DOHH2 (cell line): ENCODE data around the gene DEFB131A.
"Not testable (repeated sequence)": the region's sequence is repeated elsewhere in the genome, so short reads cannot be mapped to it uniquely, and the experiment has no call there.

Experiments
- H3F3A ChIP-seq: fragments of 200-600 bp; sonication (generic), shearing (Covaris generic); 2 replicates; pipeline ENCODE4 v1.6.0; 2016; ENCODE audit warnings: antibody characterized with exemption, mild to moderate bottlenecking; ENCODE audit not compliant: control insufficient read depth, insufficient read depth
- H3K27ac ChIP-seq: fragments of 200-600 bp; sonication (generic); 2 replicates; pipeline ENCODE4 v1.5.1; 2014; ENCODE audit warnings: low read depth, mild to moderate bottlenecking, low read length, moderate library complexity
- H3K27me3 ChIP-seq: fragments of 200-600 bp; sonication (generic); 2 replicates; pipeline ENCODE4 v1.6.1; 2014; ENCODE audit warnings: mild to moderate bottlenecking, low read length, mixed read lengths; ENCODE audit not compliant: control insufficient read depth
- H3K36me3 ChIP-seq: fragments of 200-600 bp; sonication (generic); 2 replicates; pipeline ENCODE4 v1.6.1; 2014; ENCODE audit warnings: mild to moderate bottlenecking, low read length, moderate library complexity, mixed read lengths; ENCODE audit not compliant: control insufficient read depth
- H3K4me1 ChIP-seq: fragments of 200-600 bp; sonication (generic); 2 replicates; pipeline ENCODE4 v1.6.1; 2014; ENCODE audit warnings: mild to moderate bottlenecking, low read length, mixed read lengths; ENCODE audit not compliant: control insufficient read depth
- H3K4me2 ChIP-seq: fragments of 200-600 bp; sonication (generic); 2 replicates; pipeline ENCODE4 v1.6.0; 2014; ENCODE audit warnings: mild to moderate bottlenecking, low read length, moderate library complexity
- H3K4me3 ChIP-seq: fragments of 200-600 bp; sonication (generic); 2 replicates; pipeline ENCODE4 v1.5.1; 2014; ENCODE audit warnings: mild to moderate bottlenecking, low read length, mixed read lengths
- H3K79me2 ChIP-seq: fragments of 200-600 bp; sonication (generic); 2 replicates; pipeline ENCODE4 v1.6.1; 2014; ENCODE audit warnings: mild to moderate bottlenecking, low read length, mixed read lengths; ENCODE audit not compliant: control insufficient read depth
- H3K9me2 ChIP-seq: fragments of 200-600 bp; sonication (generic); replicated peaks from 2 replicates; pipeline ENCODE4 v1.6.1; 2014; ENCODE audit warnings: mild to moderate bottlenecking, low read length, mixed read lengths; ENCODE audit not compliant: control insufficient read depth
- H3K9me3 ChIP-seq: fragments of 200-600 bp; sonication (generic); 2 replicates; pipeline ENCODE4 v1.6.1; 2014; ENCODE audit warnings: antibody characterized with exemption, low read length, mixed read lengths; ENCODE audit not compliant: control insufficient read depth, insufficient read depth
- H4K20me1 ChIP-seq: fragments of 200-600 bp; sonication (generic); 2 replicates; pipeline ENCODE4 v1.6.0; 2014; ENCODE audit warnings: low read depth, mild to moderate bottlenecking, antibody characterized with exemption, low read length, moderate library complexity; ENCODE audit not compliant: control insufficient read depth, insufficient read depth
- CTCF ChIP-seq: fragments of 200-600 bp; sonication (generic); IDR thresholded peaks from one replicate; pipeline ENCODE4 v1.5.1; 2014; ENCODE audit warnings: antibody characterized with exemption, mild to moderate bottlenecking, low read depth, low read length; ENCODE audit not compliant: poor library complexity, severe bottlenecking
- EZH2phosphoT487 ChIP-seq: fragments of 200-600 bp; sonication (generic); IDR thresholded peaks from 2 replicates; pipeline ENCODE4 v1.6.1; 2017; ENCODE audit warnings: borderline replicate concordance, mild to moderate bottlenecking, antibody characterized with exemption, low read length, moderate library complexity, mixed read lengths

Gene DEFB131A

GRCh38 chr4:9444114-9444513 lies at the start of gene DEFB131A:
TSS of gene DEFB131A (plus strand) at chr4:9444414. CDS start at chr4:9444534, 120 bp downstream.
- not testable (repeated sequence) for H3K4me2 ChIP-seq, H3K27me3 ChIP-seq, H3K27ac ChIP-seq, H3F3A ChIP-seq, H3K4me3 ChIP-seq, H3K9me3 ChIP-seq, H4K20me1 ChIP-seq, H3K79me2 ChIP-seq, H3K36me3 ChIP-seq, H3K9me2 ChIP-seq, H3K4me1 ChIP-seq

- not testable (repeated sequence) for H3K27me3 ChIP-seq, H3K36me3 ChIP-seq, H3K4me1 ChIP-seq, H4K20me1 ChIP-seq, H3K79me2 ChIP-seq, H3K27ac ChIP-seq, H3K9me3 ChIP-seq, H3F3A ChIP-seq, H3K4me2 ChIP-seq, H3K9me2 ChIP-seq, H3K4me3 ChIP-seq
These were observed 38.4 kb upstream of the DEFB131A start for GRCh38 chr4:9405774-9406173.

- not testable (repeated sequence) for H3K4me3 ChIP-seq, H3K79me2 ChIP-seq, H3K4me1 ChIP-seq
These were observed 37.7 kb upstream of the DEFB131A start for GRCh38 chr4:9406491-9406890.

GRCh38 chr4:9409793-9410192 lies 34.4 kb upstream of the DEFB131A start:
- Histone ChIP-seq H3K9me2 (no peaks in the 10 kb centered on the region), H3K4me3 (no peak overlapping the region), H3K79me2 (no peaks in the 10 kb centered on the region), H3F3A (no peaks in the 10 kb centered on the region), H3K4me2 (no peak overlapping the region), H4K20me1 (no peaks in the 10 kb centered on the region), H3K4me1 (no peaks in the 10 kb centered on the region), H3K27me3 (no peaks in the 10 kb centered on the region), H3K36me3 (no peaks in the 10 kb centered on the region), H3K9me3 (no peaks in the 10 kb centered on the region), H3K27ac (no peak overlapping the region)
- no peak for TF ChIP-seq EZH2phosphoT487
- no peak for TF ChIP-seq CTCF

More at GRCh38 chr4:9406491-9406890, 37.7 kb upstream of the DEFB131A start:
- H3K27me3 ChIP-seq, H3K36me3 ChIP-seq, H3K9me3 ChIP-seq, H3K9me2 ChIP-seq, H4K20me1 ChIP-seq, H3K27ac ChIP-seq, H3K4me2 ChIP-seq, H3F3A ChIP-seq: not testable (repeated sequence)

GRCh38 chr4:9421884-9422455 lies 22.2 kb upstream of the DEFB131A start:
- not testable (repeated sequence) for H3K9me3 ChIP-seq, H4K20me1 ChIP-seq, H3K9me2 ChIP-seq, H3K79me2 ChIP-seq, H3K4me3 ChIP-seq, H3K4me2 ChIP-seq, H3K36me3 ChIP-seq, H3K4me1 ChIP-seq, H3K27me3 ChIP-seq, H3F3A ChIP-seq, H3K27ac ChIP-seq

GRCh38 chr4:9425916-9426315 lies 18.3 kb upstream of the DEFB131A start:
- H3K27me3 ChIP-seq, H3K36me3 ChIP-seq, H3K9me3 ChIP-seq, H3K79me2 ChIP-seq, H3K4me2 ChIP-seq, H3K4me3 ChIP-seq, H3K27ac ChIP-seq, H4K20me1 ChIP-seq, H3F3A ChIP-seq, H3K4me1 ChIP-seq, H3K9me2 ChIP-seq: not testable (repeated sequence)

- H3K36me3 ChIP-seq = not testable (repeated sequence)
These were observed 14.2 kb upstream of the DEFB131A start for GRCh38 chr4:9430061-9430460.

More at GRCh38 chr4:9430061-9430460, 14.2 kb upstream of the DEFB131A start:
- H3K4me1 ChIP-seq, H3K9me2 ChIP-seq, H4K20me1 ChIP-seq, H3K79me2 ChIP-seq, H3K4me2 ChIP-seq, H3F3A ChIP-seq, H3K27me3 ChIP-seq, H3K9me3 ChIP-seq, H3K4me3 ChIP-seq, H3K27ac ChIP-seq: not testable (repeated sequence)
